ACC112 (cell line): ENCODE measurements around the gene C2CD3.
A peak's percentile ranks its signal among the peaks of the same experiment; 100 is the strongest.

Source experiments
- H2AFZ ChIP-seq: fragments of 200-600 bp; sonication (generic); one replicate; pipeline ENCODE4 v1.6.0; 2017; ENCODE audit warnings: antibody characterized with exemption, low read length; ENCODE audit not compliant: unreplicated experiment
- H3K27ac ChIP-seq: fragments of 200-600 bp; sonication (generic); 2 replicates; pipeline ENCODE4 v1.5.1; 2014; ENCODE audit warnings: low read depth, mild to moderate bottlenecking, antibody characterized with exemption, low read length, moderate library complexity
- H3K27me3 ChIP-seq: fragments of 200-600 bp; sonication (generic); 2 replicates; pipeline ENCODE4 v1.6.1; 2014; ENCODE audit warnings: mild to moderate bottlenecking, antibody characterized with exemption, low read length, moderate library complexity, mixed read lengths; ENCODE audit not compliant: insufficient read depth
- H3K36me3 ChIP-seq: fragments of 200-600 bp; sonication (generic); 2 replicates; pipeline ENCODE4 v1.6.1; 2016; ENCODE audit warnings: mild to moderate bottlenecking, antibody characterized with exemption, low read length, moderate library complexity, mixed read lengths; ENCODE audit not compliant: insufficient read depth
- H3K4me1 ChIP-seq: fragments of 200-600 bp; sonication (generic); one replicate; pipeline ENCODE4 v1.6.1; 2016; ENCODE audit warnings: low read length, mixed read lengths; ENCODE audit not compliant: insufficient read depth, unreplicated experiment, control insufficient read depth
- H3K4me3 ChIP-seq: fragments of 200-600 bp; sonication (generic); 2 replicates; pipeline ENCODE4 v1.5.1; 2014; ENCODE audit warnings: mild to moderate bottlenecking, low read depth, low read length
- H3K79me2 ChIP-seq: fragments of 200-600 bp; sonication (generic); one replicate; pipeline ENCODE4 v1.6.0; 2016; ENCODE audit warnings: low read length; ENCODE audit not compliant: control insufficient read depth, unreplicated experiment, insufficient read depth

C2CD3 gene

GRCh38 chr11:74195828-74196227, 25.0 kb upstream of the C2CD3 start:
- Histone ChIP-seq H3K79me2 (peaks cover 22% of the 10 kb centered on the region), H3K4me1 (peaks cover 9% of the 10 kb centered on the region), H3K27ac (no peak overlapping the region), H3K27me3 (no peaks in the 10 kb centered on the region), H3K36me3 (peaks cover 15% of the 10 kb centered on the region), H2AFZ (no peak overlapping the region), H3K4me3 (no peak overlapping the region; the same call in 1 of the 2 replicates)

DNA sequence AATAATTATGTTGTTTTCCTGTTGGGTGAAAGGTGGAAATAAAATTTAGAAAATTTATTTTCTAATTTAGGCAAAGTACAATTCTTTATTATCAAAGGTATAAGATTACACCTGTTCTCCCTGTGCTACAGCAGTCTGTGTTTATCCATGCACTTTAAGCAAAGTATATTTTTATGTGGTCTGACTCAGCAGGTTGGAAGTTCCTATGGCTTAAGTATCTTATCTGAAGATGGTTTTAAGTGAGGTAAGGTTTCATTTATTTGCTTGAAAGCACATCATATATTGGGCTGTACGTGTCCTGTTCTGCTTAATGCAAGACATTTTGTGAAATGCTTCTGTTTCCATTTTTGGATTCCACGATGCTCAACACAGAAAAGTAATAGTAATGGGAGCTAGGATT, 14.9 kb upstream of the C2CD3 start:
- peaks cover 6% of the 10 kb centered on the region; the same call in 1 of the 2 replicates for H3K36me3 ChIP-seq
- peaks cover 5% of the 10 kb centered on the region for H3K4me1 ChIP-seq
- H3K4me3 ChIP-seq = no peak overlapping the region
- peaks cover 65% of the 10 kb centered on the region for H3K79me2 ChIP-seq
- H3K27ac ChIP-seq = no peak overlapping the region
- H2AFZ ChIP-seq = no peak overlapping the region
- no peaks in the 10 kb centered on the region for H3K27me3 ChIP-seq

DNA sequence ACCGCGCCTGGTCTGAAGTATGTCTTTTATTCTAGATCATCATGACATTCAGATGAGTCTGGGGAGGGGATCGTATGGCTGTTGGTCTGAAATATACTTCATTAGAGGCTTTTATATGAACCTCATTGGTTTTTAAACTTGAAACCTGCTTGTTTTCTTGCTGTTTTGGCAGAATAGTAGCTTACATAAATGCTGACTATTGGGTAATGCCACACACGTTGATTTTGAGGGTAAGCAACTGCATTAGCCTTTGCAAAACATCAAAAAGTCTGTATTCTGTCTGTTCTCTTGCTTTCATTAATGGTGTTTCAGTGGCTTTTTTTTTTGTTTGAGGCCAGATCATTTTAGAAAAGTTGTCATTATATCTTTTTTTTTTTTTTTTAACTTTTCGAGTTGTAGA, 14.5 kb upstream of the C2CD3 start:
- peaks cover 68% of the 10 kb centered on the region for H3K79me2 ChIP-seq
- H3K36me3 ChIP-seq = peaks cover 6% of the 10 kb centered on the region; the same call in 1 of the 2 replicates
- no peak overlapping the region for H2AFZ ChIP-seq
- peaks cover 5% of the 10 kb centered on the region for H3K4me1 ChIP-seq
- H3K27me3 ChIP-seq = no peaks in the 10 kb centered on the region
- no peak overlapping the region for H3K27ac ChIP-seq
- H3K4me3 ChIP-seq = no peak overlapping the region

- Histone ChIP-seq H3K27me3 (no peaks in the 10 kb centered on the region), H3K36me3 (no peaks in the 10 kb centered on the region; the same call in 1 of the 2 replicates), H2AFZ (no peak overlapping the region), H3K4me3 (no peak overlapping the region), H3K27ac (no peak overlapping the region), H3K79me2 (peaks cover 71% of the 10 kb centered on the region), H3K4me1 (peaks cover 5% of the 10 kb centered on the region)
Measured at GRCh38 chr11:74182635-74183034, 11.8 kb upstream of the C2CD3 start.

DNA sequence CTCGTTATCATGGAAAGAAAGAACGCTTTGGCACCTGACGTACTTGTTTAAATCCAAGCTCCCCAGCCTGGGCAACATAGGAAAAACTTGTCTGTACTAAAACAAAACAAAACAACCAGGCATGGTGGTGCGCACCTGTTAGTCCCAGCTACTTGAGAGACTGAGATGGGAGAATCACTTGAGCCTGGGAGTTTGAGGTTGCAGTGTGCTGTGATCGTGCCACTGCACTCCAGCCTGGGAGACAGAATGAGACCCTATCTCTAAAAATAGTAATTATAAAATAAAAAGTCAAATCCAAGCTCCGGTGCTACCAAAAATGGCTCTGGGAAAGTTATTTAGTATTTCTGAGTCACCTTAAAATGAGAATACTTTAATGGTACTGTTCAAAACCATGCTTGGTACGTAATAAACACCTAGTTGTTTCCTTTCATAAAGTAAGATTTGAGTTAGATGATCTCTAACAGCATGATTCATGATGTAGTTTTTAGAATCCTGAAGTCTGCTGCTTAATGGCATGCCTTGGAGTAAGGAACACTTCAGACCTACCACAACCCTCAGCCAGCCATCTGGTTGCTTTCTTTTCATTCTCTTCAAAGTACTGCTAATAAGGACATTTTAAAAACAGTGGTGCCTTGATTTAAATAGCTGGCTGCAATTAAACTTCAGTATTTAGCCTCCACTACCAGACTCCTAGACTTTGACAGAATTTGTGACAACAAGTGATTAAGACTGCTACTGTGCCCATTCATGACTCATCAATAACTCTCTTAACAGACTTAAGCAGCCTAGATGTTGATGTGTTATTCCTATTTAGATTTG, 8.6 kb upstream of the C2CD3 start:
- Histone ChIP-seq H3K36me3 (no peaks in the 10 kb centered on the region), H3K27me3 (no peaks in the 10 kb centered on the region), H3K79me2 (peaks cover 72% of the 10 kb centered on the region), H2AFZ (no peak overlapping the region), H3K27ac (no peak overlapping the region), H3K4me1 (no peaks in the 10 kb centered on the region), H3K4me3 (no peak overlapping the region)

GRCh38 chr11:74175920-74176319, 5.1 kb upstream of the C2CD3 start:
- Histone ChIP-seq H3K27me3 (no peaks in the 10 kb centered on the region), H3K27ac (no peak overlapping the region), H2AFZ (no peak overlapping the region), H3K79me2 (peaks cover 75% of the 10 kb centered on the region), H3K36me3 (no peaks in the 10 kb centered on the region), H3K4me1 (peaks cover 18% of the 10 kb centered on the region), H3K4me3 (no peak overlapping the region)

DNA sequence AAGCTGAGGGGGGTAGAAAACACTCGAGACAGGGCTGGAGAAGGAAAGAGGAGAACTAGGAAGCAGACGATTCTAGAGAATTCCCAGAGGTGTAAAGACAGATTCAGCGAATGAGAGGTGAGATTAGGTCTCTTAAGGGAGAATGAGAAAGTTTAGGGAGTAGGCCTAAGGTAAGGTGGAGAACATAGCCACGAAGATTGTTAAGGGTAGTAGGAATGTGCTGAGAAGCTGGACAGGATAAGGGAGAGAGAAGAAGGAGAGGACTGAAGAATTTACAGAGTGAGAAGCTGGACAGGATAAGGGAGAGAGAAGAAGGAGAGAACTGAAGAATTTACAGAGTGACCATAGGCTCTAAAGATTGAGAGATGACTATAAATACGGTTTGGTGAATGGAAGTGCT, 1.2 kb upstream of the C2CD3 start:
- no peaks in the 10 kb centered on the region for H3K27me3 ChIP-seq

DNA sequence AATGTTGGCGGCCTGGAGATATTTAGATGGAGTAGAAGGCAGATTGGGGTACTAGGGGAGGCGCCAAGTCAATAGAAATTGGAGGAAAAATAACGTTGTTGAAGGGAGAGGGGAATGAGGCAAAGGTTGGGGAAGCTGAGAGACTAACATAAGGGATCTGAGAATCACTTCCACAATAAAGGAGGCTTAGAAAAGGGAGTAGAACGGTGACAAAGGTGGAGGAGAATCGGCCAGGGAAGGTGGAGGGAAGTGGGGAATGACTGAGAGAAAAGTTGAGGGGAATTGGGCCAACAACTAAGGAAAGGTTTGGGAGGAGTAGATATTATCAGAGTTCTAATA, 797 bp upstream of the C2CD3 start:
- Histone ChIP-seq H3K79me2 (peaks cover 69% of the 10 kb centered on the region), H3K4me3 (peak overlapping the region; percentile 98), H3K27me3 (no peaks in the 10 kb centered on the region), H3K36me3 (peaks cover 12% of the 10 kb centered on the region), H3K4me1 (peaks cover 32% of the 10 kb centered on the region), H3K27ac (peak overlapping the region; percentile 80), H2AFZ (peak overlapping the region; percentile 94)

More for the DNA sequence above, 1.2 kb upstream of the C2CD3 start:
- Histone ChIP-seq H3K79me2 (peaks cover 73% of the 10 kb centered on the region), H3K4me1 (peaks cover 32% of the 10 kb centered on the region), H3K36me3 (peaks cover 8% of the 10 kb centered on the region), H2AFZ (peak overlapping the region; percentile 94), H3K27ac (peak overlapping the region; percentile 80), H3K4me3 (peak overlapping the region; percentile 98)

- Histone ChIP-seq H3K4me1 (peaks cover 32% of the 10 kb centered on the region), H3K4me3 (peak overlapping the region; percentile 98), H3K36me3 (peaks cover 16% of the 10 kb centered on the region), H3K27me3 (no peaks in the 10 kb centered on the region), H3K27ac (peak overlapping the region; percentile 80), H2AFZ (peak overlapping the region; percentile 98), H3K79me2 (peaks cover 57% of the 10 kb centered on the region)
Measured at GRCh38 chr11:74169738-74170458, 904 bp downstream of the C2CD3 start.

DNA sequence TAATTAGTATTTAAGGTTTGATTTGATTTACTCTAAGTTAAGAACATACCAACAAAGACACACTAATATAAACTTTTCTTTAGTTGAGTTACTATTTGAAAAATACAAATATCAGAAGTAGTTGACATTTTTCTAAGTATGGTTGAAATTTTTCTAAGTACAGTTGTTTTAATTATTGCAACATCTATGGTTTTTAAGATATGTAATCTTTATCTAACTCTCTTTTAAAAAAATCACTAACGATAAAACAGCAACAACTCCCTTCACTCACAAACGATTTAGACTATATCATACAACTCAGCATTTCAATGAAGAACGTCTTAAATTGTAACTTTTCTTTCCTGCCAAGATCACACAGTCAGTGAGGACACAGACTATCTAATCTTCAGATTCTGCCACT, 2.0 kb downstream of the C2CD3 start:
- no peak overlapping the region for H2AFZ ChIP-seq
- no peaks in the 10 kb centered on the region for H3K27me3 ChIP-seq
- H3K79me2 ChIP-seq = peaks cover 46% of the 10 kb centered on the region
- H3K4me3 ChIP-seq = peak overlapping the region; percentile 98
- peaks cover 26% of the 10 kb centered on the region for H3K4me1 ChIP-seq
- H3K27ac ChIP-seq = no peak overlapping the region
- peaks cover 26% of the 10 kb centered on the region for H3K36me3 ChIP-seq
